Measurements from ENCODE around the gene GGPS1. TPM values are rescaled to one million over a fixed set of nuclear protein-coding genes. Genes with fewer than 3 reads are reported as not detected.
"Not testable (repeated sequence)": the region's sequence is repeated elsewhere in the genome, so short reads cannot be mapped to it uniquely, and the experiment has no call there.

Gene GGPS1
- 10 to 100 TPM; 28.2 to 34.3 TPM for total RNA-seq

DNA sequence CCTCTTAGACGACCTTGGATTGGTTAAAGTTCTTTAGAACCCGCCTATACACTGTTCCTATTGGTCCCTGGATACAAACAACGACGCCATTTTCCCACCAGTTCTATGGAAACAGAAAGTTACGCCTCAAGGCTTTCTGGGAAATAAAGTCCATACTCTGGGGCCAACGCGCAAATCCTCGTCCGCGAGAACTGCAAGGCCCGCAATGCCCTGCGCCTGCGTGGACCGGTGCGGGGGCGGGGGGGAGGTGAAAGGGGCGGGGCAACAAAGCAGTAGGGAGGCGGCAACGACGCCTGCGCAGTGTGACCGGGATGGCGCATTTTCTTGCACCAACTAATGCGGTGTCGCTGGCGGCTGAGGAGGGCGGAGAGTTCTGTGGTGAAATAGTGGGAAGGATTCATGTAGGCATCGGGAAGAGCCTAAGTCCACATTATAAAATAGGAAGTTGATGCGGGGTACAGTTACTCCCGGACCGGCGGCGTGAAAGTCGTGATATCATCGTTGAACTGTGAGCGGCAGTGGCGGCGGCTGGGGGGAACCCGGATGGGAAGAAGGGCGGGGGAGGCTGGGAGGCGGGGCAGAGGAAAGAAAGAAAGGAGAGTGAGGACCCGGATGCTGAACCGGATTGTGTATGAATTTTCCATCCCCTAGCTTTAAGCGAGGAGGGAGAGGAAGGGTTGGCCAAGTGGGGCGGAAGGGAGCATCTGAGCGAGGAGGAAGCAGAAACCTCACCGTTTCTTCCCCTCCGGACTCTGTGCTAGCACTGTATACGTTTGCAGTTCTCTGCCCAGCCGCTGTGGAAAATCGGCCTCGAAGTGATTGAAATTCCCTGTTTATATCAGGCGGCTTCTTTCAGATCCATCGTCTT is at the start of gene GGPS1:
GGPS1 (plus strand) TSS at position 300 of the 868 bp plus-strand sequence. CDS start 6,695 bp downstream, outside the sequence.
- ChIA-PET POLR2A (interaction anchor here (0.6 to 3.5 kb wide), 15 partner anchors 9 to 850 kb away, joined by 3 to 25 read pairs (median 4); partner anchors contain the start of genes RBM34, TARBP1, TBCE and TOMM20), CTCF (interaction anchor here (1.0 to 2.9 kb wide), 7 partner anchors 13 to 366 kb away, joined by 3 to 11 read pairs (median 4); no protein-coding TSS in a partner anchor)
- H3K27ac Mint-ChIP-seq = no peak within 1 kb of the TSS
- DNase-seq = peak; percentile 99
- peaks cover 41% of the 10 kb centered on the region for H3K4me1 Mint-ChIP-seq
- H3K36me3 Mint-ChIP-seq (ENCODE audit: low read depth) = peaks cover 33% of the 10 kb centered on the region
- no peak within 1 kb of the TSS for H3K4me3 Mint-ChIP-seq
- no peaks in the 10 kb centered on the region for H3K27me3 Mint-ChIP-seq
- no peaks in the 10 kb centered on the region for H3K9me3 Mint-ChIP-seq

DNA sequence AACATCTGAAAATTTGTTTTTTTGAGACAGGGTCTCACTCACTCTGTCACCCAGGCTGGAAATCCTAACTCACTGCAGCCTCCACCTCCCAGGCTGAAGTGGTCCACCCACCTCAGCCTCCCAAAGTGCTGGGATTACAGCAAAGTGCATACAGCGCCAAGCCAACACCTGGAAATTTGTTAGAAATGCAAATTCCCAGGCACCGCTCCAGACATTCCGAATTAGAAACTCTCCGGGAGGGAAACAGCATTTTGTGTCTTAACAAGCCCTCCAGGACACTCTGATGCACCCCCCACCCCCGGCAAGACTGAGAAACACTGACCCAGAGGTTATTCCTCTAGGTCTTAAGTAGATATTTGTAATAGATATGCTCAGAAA is 49.5 kb upstream of the GGPS1 start:
- Mint-ChIP-seq H3K36me3 (ENCODE audit: low read depth) (peaks cover 4% of the 10 kb centered on the region), H3K27ac (no peak overlapping the region), H3K4me1 (peaks cover 34% of the 10 kb centered on the region), H3K27me3 (no peaks in the 10 kb centered on the region), H3K9me3 (no peaks in the 10 kb centered on the region), H3K4me3 (no peak overlapping the region)
- CTCF ChIA-PET = no interaction called here
- DNase-seq = no peak
- POLR2A ChIA-PET = no interaction called here

DNA sequence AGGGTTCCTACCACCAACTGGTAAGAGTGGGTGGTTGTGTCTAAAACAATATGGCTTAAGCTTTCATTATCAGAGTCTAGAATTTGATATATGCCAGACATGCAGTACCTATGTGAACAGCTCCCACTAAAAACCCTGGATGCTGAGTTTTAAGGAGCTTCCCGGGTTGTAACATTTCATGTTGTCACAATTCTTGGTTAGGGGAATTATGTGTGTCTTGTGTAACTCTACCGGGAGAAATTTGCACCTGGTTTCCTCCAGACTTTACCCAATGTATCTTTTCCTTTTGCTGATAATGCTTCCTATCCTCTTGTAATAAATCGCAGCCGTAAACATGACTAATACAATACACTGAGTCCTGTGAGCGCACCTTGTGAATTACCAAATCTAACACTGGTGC is 48.7 kb upstream of the GGPS1 start:
- H3K4me1 Mint-ChIP-seq = peaks cover 33% of the 10 kb centered on the region
- no peak overlapping the region for H3K4me3 Mint-ChIP-seq
- no peak for DNase-seq
- ChIA-PET POLR2A (no interaction called here), CTCF (interaction anchor here (0.6 kb wide), 1 partner anchor 162 kb away, joined by 3 read pairs; no protein-coding TSS in a partner anchor)
- no peak overlapping the region for H3K27ac Mint-ChIP-seq
- peaks cover 4% of the 10 kb centered on the region for H3K36me3 Mint-ChIP-seq (ENCODE audit: low read depth)
- H3K9me3 Mint-ChIP-seq = no peaks in the 10 kb centered on the region
- no peaks in the 10 kb centered on the region for H3K27me3 Mint-ChIP-seq

DNA sequence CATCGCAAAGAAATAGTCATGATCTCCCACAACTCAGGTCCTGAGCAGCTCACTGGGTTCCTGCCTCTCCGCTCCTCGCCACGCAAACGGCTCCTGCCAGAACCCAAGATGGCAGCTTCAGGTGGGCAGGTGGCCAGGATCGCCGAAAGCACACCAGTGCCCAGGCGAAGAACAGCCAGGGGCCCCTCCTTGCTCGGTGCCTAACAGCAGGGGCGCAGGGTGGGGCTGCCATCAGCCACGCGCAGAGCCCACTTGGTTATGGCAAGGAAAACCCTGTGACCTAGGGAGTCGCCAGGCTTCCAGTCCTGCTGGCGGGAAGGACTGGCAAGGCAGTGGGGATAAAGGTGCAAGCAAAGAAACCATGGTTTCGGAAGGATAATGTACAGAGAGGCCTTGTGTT is 47.9 kb upstream of the GGPS1 start:
- ChIA-PET CTCF (no interaction called here), POLR2A (no interaction called here)
- H3K27ac Mint-ChIP-seq = no peak overlapping the region
- H3K27me3 Mint-ChIP-seq = no peaks in the 10 kb centered on the region
- H3K36me3 Mint-ChIP-seq (ENCODE audit: low read depth) = peaks cover 7% of the 10 kb centered on the region
- H3K4me3 Mint-ChIP-seq = no peak overlapping the region
- peaks cover 28% of the 10 kb centered on the region for H3K4me1 Mint-ChIP-seq
- H3K9me3 Mint-ChIP-seq = no peaks in the 10 kb centered on the region
- DNase-seq = no peak

DNA sequence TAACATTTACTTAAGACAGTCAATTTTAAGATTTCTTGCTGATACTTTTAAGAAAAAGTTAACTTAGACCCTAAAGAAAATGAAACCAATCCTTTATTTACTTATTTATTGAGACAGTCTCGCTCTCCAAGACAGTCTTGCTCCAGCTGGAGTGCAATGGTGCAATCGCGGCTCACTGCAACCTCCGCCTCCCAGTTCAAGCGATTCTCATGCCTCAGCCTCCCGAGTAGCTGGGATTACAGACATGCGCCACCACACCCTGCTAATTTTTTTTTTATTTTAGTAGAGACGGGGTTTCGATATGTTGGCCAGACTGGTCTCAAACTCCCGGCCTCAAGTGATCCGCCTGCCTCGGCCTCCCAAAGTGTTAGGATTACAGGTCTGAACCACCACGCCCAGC is 44.7 kb upstream of the GGPS1 start:
- H3K9me3 Mint-ChIP-seq, H3K27ac Mint-ChIP-seq, POLR2A ChIA-PET, H3K4me3 Mint-ChIP-seq, DNase-seq, H3K27me3 Mint-ChIP-seq: not testable (repeated sequence)
- CTCF ChIA-PET = interaction anchor here (0.6 to 1.2 kb wide), 2 partner anchors 130 to 133 kb away, joined by 4 to 5 read pairs; no protein-coding TSS in a partner anchor
- Mint-ChIP-seq H3K36me3 (ENCODE audit: low read depth) (peaks cover 12% of the 10 kb centered on the region), H3K4me1 (peaks cover 30% of the 10 kb centered on the region)

DNA sequence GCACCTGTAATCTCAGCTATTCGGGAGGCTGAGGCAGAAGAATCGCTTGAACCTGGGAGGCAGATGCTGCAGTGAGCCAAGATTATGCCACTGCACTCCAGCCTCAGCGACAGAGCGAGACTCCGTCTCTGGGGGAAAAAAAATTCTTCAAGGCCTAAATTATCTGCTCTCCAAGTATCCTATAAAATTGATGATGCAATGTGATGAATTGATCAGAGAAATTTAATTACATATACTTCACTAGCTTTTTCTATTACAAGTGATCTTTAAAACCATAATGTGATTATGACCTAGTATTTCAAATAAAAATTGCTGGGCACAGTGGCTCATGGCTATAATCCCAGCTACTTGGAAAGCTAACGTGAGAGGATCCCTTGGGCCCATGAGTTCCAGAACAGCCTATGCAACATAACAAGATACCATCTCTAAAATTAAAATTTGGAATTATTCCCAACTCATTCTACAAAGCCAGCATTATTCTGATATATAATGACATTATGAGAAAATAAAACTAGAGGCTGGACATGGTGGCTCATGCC is 44.1 kb upstream of the GGPS1 start:
- peaks cover 12% of the 10 kb centered on the region for H3K36me3 Mint-ChIP-seq (ENCODE audit: low read depth)
- no peak overlapping the region for H3K27ac Mint-ChIP-seq
- DNase-seq = no peak
- ChIA-PET POLR2A (no interaction called here), CTCF (interaction anchor here (1.2 kb wide), 1 partner anchor 132 kb away, joined by 5 read pairs; no protein-coding TSS in a partner anchor)
- H3K4me1 Mint-ChIP-seq = peaks cover 28% of the 10 kb centered on the region
- H3K4me3 Mint-ChIP-seq = no peak overlapping the region
- H3K9me3 Mint-ChIP-seq = no peaks in the 10 kb centered on the region
- no peaks in the 10 kb centered on the region for H3K27me3 Mint-ChIP-seq

DNA sequence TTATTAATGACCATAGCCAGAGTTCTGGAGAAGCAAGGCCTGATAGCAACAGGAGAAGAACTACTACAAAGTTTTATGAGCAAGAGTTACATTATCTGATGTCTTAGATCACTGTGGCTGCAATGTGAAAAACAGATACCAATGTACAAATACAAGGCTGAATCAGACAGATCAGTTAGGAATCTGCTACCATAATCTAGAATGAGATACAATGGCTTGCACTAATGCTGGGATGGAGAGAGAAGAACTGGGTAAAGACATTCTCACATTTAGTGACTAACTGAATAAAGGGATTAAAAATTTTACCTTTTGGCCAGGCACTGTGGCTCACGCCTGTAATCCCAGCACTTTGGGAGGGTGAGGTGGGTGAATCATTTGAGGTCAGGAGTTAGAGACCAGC is 41.7 kb upstream of the GGPS1 start:
- CTCF ChIA-PET = no interaction called here
- no peak overlapping the region for H3K4me3 Mint-ChIP-seq
- H3K9me3 Mint-ChIP-seq = no peaks in the 10 kb centered on the region
- POLR2A ChIA-PET = no interaction called here
- peaks cover 10% of the 10 kb centered on the region for H3K36me3 Mint-ChIP-seq (ENCODE audit: low read depth)
- H3K27ac Mint-ChIP-seq = no peak overlapping the region
- H3K27me3 Mint-ChIP-seq = no peaks in the 10 kb centered on the region
- no peak for DNase-seq
- H3K4me1 Mint-ChIP-seq = peaks cover 24% of the 10 kb centered on the region

DNA sequence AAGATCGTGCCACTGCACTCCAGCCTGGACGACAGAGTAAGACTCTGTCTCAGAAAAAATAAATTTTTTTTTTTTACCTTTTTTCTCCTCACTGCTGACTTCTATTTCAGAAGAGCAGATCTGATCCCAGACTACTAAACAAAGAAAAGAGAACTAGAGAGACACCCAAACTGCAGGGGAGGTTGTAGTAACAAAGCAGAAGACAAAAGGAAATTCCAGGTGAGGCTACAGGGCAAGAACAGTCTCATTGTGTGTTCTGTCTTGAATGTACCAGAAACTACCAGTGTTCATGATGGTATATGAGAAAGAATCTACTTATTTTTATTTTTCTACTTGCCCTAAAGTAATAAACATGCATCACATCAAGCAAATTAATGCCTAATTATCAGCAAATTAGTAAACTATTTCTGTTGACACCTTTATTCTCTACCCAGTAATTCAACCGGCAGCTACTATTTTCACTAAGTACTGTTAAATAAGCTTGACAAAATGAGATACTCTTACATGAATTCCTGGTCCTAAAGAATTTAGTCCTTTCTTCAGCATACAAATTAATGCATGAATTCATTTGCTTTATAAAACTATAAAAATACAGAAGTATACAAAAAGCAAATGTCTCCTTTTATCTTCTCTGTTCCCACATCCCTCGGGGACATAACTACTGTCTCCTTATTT is 41.0 kb upstream of the GGPS1 start:
- ChIA-PET CTCF (no interaction called here), POLR2A (no interaction called here)
- Mint-ChIP-seq H3K27ac (no peak overlapping the region), H3K27me3 (no peaks in the 10 kb centered on the region), H3K4me1 (peaks cover 22% of the 10 kb centered on the region), H3K9me3 (no peaks in the 10 kb centered on the region), H3K4me3 (no peak overlapping the region), H3K36me3 (ENCODE audit: low read depth) (peaks cover 10% of the 10 kb centered on the region)
- DNase-seq = no peak

DNA sequence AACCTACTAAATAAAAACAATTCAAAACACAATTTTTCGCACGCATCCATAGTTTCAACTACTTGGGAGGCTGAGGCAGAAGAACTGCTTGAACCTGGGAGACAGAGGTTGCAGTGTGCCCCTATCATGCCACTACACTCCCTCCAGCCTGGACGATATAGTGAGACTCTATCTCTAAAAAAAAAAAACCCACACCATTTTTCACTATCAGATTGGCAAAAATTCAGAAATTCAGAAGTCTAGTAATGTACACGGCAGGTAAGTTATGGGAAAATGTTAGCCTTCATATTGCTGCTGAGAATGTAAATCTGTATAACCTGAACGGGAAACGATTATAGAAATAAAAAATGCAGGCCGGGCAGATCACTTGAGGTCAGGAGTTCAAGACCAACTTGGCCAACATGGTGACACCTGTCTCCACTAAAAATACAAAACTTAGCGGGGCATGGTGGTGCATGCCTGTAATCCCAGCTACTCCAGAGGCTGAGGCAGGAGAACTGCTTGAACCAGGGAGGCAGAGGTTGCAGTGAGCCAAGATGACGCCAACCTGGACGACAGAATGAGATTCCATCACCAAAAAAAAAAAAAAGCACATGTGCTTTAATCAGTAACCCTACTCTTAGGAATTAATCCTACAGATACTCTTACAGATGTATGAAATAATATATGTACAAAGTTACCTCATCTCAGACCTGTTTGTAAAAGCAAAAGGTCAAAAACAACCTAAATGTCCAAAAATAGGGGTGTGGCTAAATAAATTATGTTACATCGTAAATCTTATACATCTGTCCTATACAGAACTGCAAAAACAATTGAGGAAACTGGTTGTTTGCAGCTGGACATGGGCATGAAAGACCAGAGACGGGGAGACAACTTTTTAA is 38.3 kb upstream of the GGPS1 start:
- ChIA-PET CTCF (interaction anchor here (0.7 kb wide), 1 partner anchor 188 kb away, joined by 3 read pairs; no protein-coding TSS in a partner anchor), POLR2A (no interaction called here)
- Mint-ChIP-seq H3K36me3 (ENCODE audit: low read depth) (peaks cover 10% of the 10 kb centered on the region), H3K4me1 (peaks cover 25% of the 10 kb centered on the region), H3K9me3 (no peaks in the 10 kb centered on the region), H3K4me3 (no peak overlapping the region), H3K27me3 (no peaks in the 10 kb centered on the region), H3K27ac (no peak overlapping the region)
- no peak for DNase-seq

DNA sequence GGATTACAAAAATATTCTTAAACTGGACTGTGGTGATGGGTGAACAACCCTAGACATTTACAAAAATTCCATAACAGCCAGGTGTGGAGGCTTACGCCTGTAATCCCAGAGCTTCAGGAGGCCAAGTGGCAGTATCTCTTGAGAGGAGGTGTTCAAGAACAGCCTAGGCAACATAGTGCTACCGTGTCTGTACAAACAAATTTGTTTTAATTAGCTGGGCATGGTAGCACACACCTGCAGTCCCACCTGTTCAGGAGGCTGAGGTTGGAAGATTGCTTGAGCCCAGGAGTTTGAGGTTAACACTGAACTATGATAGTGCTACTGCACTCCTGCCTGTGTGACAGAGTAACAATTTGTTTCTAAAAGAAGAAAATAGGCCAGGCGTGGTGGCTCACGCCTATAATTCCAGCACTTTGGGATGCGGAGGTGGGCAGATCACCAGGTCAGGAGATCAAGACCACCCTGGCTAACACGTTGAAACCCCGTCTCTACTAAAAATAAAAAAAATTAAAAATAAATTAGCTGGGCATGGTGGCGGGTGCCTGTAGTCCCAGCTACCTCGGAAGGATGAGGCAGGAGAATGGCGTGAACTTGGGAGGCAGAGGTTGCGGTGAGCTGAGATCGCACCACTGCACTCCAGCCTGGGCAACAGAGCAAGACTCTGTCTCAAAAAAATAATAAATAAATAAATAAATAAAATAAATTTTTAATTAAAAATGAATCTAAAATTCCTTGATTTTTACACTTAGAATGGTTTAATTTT is 37.4 kb upstream of the GGPS1 start:
- peaks cover 3% of the 10 kb centered on the region for H3K9me3 Mint-ChIP-seq
- peaks cover 10% of the 10 kb centered on the region for H3K36me3 Mint-ChIP-seq (ENCODE audit: low read depth)
- ChIA-PET POLR2A (no interaction called here), CTCF (no interaction called here)
- peaks cover 24% of the 10 kb centered on the region for H3K4me1 Mint-ChIP-seq
- no peak for DNase-seq
- no peak overlapping the region for H3K4me3 Mint-ChIP-seq
- no peak overlapping the region for H3K27ac Mint-ChIP-seq
- H3K27me3 Mint-ChIP-seq = no peaks in the 10 kb centered on the region

DNA sequence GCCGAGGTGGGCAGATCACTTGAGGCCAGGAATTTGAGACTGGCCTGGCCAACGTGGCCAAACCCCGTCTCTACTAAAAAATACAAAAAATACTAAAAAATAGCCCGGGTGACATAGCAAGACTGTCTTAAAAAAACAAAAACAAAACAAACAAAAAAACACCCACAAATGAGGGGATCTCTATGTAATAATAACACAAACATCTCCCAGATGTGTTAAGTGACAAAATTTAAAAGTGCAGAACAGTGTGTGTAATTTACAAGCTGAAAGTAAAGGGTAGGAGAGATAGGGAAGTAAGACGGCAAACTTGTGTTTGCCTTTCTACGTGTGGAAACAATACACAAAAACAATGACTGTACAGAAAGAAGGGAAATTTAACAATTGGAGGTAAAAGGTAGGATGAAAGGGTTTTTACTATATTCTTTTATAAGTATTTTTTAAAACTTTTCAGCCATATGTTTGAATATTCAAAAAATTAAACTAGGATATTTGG is 36.7 kb upstream of the GGPS1 start:
- ChIA-PET POLR2A (no interaction called here), CTCF (no interaction called here)
- Mint-ChIP-seq H3K27me3 (no peaks in the 10 kb centered on the region), H3K36me3 (ENCODE audit: low read depth) (peaks cover 11% of the 10 kb centered on the region), H3K4me3 (no peak overlapping the region), H3K9me3 (peaks cover 4% of the 10 kb centered on the region), H3K27ac (no peak overlapping the region), H3K4me1 (peaks cover 23% of the 10 kb centered on the region)
- no peak for DNase-seq

DNA sequence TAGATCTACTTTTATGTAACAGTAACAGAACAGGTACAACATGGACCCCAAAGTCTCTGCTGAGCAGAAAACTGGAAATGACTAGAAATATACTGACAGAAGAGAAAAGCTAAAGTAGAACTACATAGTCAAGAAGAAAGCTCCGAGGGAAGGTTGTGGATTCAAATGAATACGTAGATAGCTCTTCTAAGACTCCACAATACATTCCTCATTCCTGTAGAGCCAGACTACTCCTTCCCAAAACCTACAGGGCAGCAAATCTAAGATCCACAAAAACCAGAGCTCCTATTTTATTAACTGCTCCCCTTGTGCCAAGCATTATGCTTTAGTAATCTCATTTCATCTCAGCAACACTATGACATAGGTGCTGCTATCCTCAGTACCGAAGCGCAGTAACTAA is 35.6 kb upstream of the GGPS1 start:
- Mint-ChIP-seq H3K27me3 (no peaks in the 10 kb centered on the region), H3K9me3 (peaks cover 7% of the 10 kb centered on the region), H3K27ac (no peak overlapping the region), H3K36me3 (ENCODE audit: low read depth) (peaks cover 10% of the 10 kb centered on the region), H3K4me3 (no peak overlapping the region), H3K4me1 (peaks cover 25% of the 10 kb centered on the region)
- ChIA-PET POLR2A (interaction anchor here (1.0 kb wide), 1 partner anchor 15 kb away, joined by 4 read pairs; no protein-coding TSS in a partner anchor), CTCF (no interaction called here)
- no peak for DNase-seq
